Measurements from ENCODE around the gene SCN10A. TPM values are rescaled to one million over a fixed set of nuclear protein-coding genes. Genes with fewer than 3 reads are reported as not detected.

Gene SCN10A
- total and polyA plus RNA-seq, 9 of the 15 experiments (the other 6 are each of a cell fraction or from before 2014, with no cell fraction given), result not detected

GRCh38 chr3:38723569-38724391, 92.2 kb downstream of the SCN10A start (continued):
- TF ChIP-seq ETS1 (conservative IDR thresholded peaks at IDR 0.05; ENCODE audit: control insufficient read depth, low read depth, low read length), result peak; percentile 73
- TF ChIP-seq L3MBTL2 (IDR thresholded peaks at IDR 0.05), result peak; percentile 79
- no peak for TF ChIP-seq CHD2 (IDR thresholded peaks at IDR 0.05; ENCODE audit: low read depth, low read length)
- 0 out of 2 replicates have a peak, but pooled peaks have one; percentile 19 for TF ChIP-seq ZNF589 (CRISPR knock-in tag; IDR thresholded peaks at IDR 0.05; ENCODE audit: low read depth)
- TF ChIP-seq CBFB (CRISPR knock-in tag; IDR thresholded peaks at IDR 0.05), result peak; percentile 79
- TF ChIP-seq ETV5 (CRISPR knock-in tag; IDR thresholded peaks at IDR 0.05; ENCODE audit: low read depth), result 0 out of 2 replicates have a peak, but pooled peaks have one; percentile 39
- peak; percentile 99 for TF ChIP-seq HES1 (IDR thresholded peaks at IDR 0.05; ENCODE audit: low read depth)
- peak; percentile 60; the same call in 1 of the 2 replicates for TF ChIP-seq ATF4 (CRISPR knock-in tag; IDR thresholded peaks at IDR 0.05)
- peak; percentile 99 for TF ChIP-seq SMARCA4 (IDR thresholded peaks at IDR 0.05)
- TF ChIP-seq GATAD2A (IDR thresholded peaks at IDR 0.05), result peak; percentile 74; the same call in 1 of the 2 replicates
- peak in 1 of 2 experiments; percentile 66; a peak in 1 of 4 replicates for TF ChIP-seq UBTF (IDR thresholded peaks at IDR 0.05; ENCODE audit: borderline replicate concordance in 1 of 2, low read depth in 2 of 2, low read length in 2 of 2)
- peak; percentile 96 for TF ChIP-seq SMAD1 (IDR thresholded peaks at IDR 0.05; ENCODE audit: low read depth, low read length, partially characterized antibody)
- no peak for TF ChIP-seq E2F3 (CRISPR knock-in tag; IDR thresholded peaks at IDR 0.05)
- peak; percentile 98 for TF ChIP-seq SMARCC2 (IDR thresholded peaks at IDR 0.05; ENCODE audit: low read depth)
- no peak; the same call in 1 of the 2 replicates for TF ChIP-seq TCFL5 (CRISPR knock-in tag; conservative IDR thresholded peaks at IDR 0.05)
- TF ChIP-seq ZNF639 (CRISPR knock-in tag; conservative IDR thresholded peaks at IDR 0.05 in 1 of 2, IDR thresholded peaks at IDR 0.05 in 1 of 2), result peak in 1 of 2 experiments; percentile 79; a peak in 1 of 4 replicates
- peak; percentile 97 for TF ChIP-seq MYNN (IDR thresholded peaks at IDR 0.05)
- no peak for TF ChIP-seq MYNN (CRISPR knock-in tag; IDR thresholded peaks at IDR 0.05)
- peak; percentile 87 for TF ChIP-seq ZNF644 (tag; IDR thresholded peaks at IDR 0.05; ENCODE audit: low read depth)
- TF ChIP-seq MBD2 (IDR thresholded peaks at IDR 0.05; ENCODE audit: borderline replicate concordance, low read depth), result peak; percentile 89
- peak; percentile 80 for TF ChIP-seq ATF7 (IDR thresholded peaks at IDR 0.05)
- peak; percentile 94 for TF ChIP-seq RNF2 (IDR thresholded peaks at IDR 0.05)
